ENCODE results near the gene LPXN.
A peak's percentile ranks its signal among the peaks of the same experiment; 100 is the strongest.

The LPXN gene

GRCh38 chr11:58511636-58512035 lies 64.0 kb downstream of the LPXN start:
- DNase-seq, result no peak

- DNase-seq, result no peak
These were observed 65.9 kb downstream of the LPXN start for GRCh38 chr11:58509748-58510147.

GRCh38 chr11:58508814-58509213 lies 66.8 kb downstream of the LPXN start:
- no peak for DNase-seq

- DNase-seq, result no peak
These were observed 67.7 kb downstream of the LPXN start, which contains the start of gene OR5B21 for GRCh38 chr11:58508005-58508404. Gene OR5B21 (minus strand): TSS chr11:58508105. CDS start chr11:58508105, 0 bp downstream.

- DNase-seq, result no peak
These were observed 68.3 kb downstream of the LPXN start for GRCh38 chr11:58507355-58507754.

GRCh38 chr11:58506935-58507334 lies 68.7 kb downstream of the LPXN start:
- no peak for DNase-seq

- DNase-seq, result no peak
These were observed 69.8 kb downstream of the LPXN start for GRCh38 chr11:58505849-58506248.

GRCh38 chr11:58504232-58504631 lies 71.4 kb downstream of the LPXN start:
- no peak for DNase-seq

- DNase-seq, result no peak
These were observed 72.2 kb downstream of the LPXN start for GRCh38 chr11:58503361-58503856.

- DNase-seq, result no peak
These were observed 73.7 kb downstream of the LPXN start for GRCh38 chr11:58502004-58502403.

- DNase-seq, result no peak
These were observed 77.2 kb downstream of the LPXN start for GRCh38 chr11:58498464-58498863.

GRCh38 chr11:58497951-58498350 lies 77.7 kb downstream of the LPXN start:
- no peak for DNase-seq

- no peak for DNase-seq
These were observed 79.8 kb downstream of the LPXN start for GRCh38 chr11:58495906-58496305.

GRCh38 chr11:58494101-58494500 lies 81.6 kb downstream of the LPXN start:
- no peak for DNase-seq

GRCh38 chr11:58493676-58494075 lies 82.0 kb downstream of the LPXN start:
- peak in 1 of 2 donors; percentile 20 for DNase-seq

- no peak for DNase-seq
These were observed 84.8 kb downstream of the LPXN start for GRCh38 chr11:58490827-58491226.

- DNase-seq, result no peak
These were observed 88.5 kb downstream of the LPXN start for GRCh38 chr11:58487170-58487569.

- no peak for DNase-seq
These were observed 89.7 kb downstream of the LPXN start for GRCh38 chr11:58485961-58486360.
